DMS53 treated with DMSO at 0.1 percent for 48 hours (cell line): ENCODE results near the gene STRADB.
A peak's percentile ranks its signal among the peaks of the same experiment; 100 is the strongest.
"Not testable (repeated sequence)": the region's sequence is repeated elsewhere in the genome, so short reads cannot be mapped to it uniquely, and the experiment has no call there.

Experiments used
- DNase-seq: peaks from one replicate; lab custom pipeline; 2025; ENCODE audit not compliant: unreplicated experiment; lab: John Stamatoyannopoulos, UW

STRADB gene

DNA sequence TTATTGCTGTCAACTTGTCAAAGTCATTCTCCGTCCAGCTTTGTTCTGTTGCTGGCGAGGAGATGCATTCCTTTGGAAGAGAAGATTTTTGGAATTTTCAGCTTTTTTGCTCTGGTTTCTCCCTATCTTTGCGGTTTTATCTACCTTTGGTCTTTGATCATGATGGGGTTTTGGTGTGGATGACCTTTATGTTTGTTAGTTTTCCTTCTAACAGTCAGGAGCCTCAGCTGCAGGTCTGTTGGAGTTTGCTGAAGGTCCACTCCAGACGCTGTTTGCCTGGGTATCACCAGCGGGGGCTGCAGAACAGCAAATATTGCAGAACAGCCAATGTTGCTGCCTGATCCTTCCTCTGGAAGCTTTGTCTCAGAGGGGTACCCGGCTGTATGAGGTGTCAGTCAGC, 21.7 kb upstream of the STRADB start:
- not testable (repeated sequence) for DNase-seq

GRCh38 chr2:201430322-201430721, 21.2 kb upstream of the STRADB start:
- not testable (repeated sequence) for DNase-seq

GRCh38 chr2:201430839-201431238, 20.7 kb upstream of the STRADB start:
- DNase-seq, result no peak

DNA sequence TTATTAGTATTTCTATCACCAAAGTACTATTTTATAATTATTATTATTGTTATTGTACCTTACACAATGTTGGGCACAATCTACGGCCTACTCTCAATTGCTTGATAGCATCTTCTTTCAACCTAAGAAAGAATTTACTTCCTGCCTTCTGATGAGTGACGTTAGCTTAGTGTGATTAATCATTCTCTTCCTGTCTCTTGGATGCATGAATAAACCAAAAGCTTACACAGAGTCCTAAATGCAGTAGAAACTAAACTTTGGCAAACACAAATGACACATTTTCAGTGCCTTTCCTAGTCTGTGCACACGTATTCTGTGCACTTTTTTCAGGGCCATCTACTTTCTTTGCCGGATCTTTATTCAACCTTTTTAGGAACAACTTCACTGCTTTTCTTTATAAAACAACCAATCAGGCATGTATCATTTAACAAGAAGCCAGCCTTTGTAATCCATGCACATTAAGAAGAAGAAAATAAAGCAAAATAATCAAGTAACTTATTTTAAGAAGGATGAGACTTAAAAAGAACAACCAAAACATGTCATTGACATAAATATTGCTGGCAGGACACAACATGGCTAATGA, 19.4 kb upstream of the STRADB start:
- peak; percentile 6 for DNase-seq

DNA sequence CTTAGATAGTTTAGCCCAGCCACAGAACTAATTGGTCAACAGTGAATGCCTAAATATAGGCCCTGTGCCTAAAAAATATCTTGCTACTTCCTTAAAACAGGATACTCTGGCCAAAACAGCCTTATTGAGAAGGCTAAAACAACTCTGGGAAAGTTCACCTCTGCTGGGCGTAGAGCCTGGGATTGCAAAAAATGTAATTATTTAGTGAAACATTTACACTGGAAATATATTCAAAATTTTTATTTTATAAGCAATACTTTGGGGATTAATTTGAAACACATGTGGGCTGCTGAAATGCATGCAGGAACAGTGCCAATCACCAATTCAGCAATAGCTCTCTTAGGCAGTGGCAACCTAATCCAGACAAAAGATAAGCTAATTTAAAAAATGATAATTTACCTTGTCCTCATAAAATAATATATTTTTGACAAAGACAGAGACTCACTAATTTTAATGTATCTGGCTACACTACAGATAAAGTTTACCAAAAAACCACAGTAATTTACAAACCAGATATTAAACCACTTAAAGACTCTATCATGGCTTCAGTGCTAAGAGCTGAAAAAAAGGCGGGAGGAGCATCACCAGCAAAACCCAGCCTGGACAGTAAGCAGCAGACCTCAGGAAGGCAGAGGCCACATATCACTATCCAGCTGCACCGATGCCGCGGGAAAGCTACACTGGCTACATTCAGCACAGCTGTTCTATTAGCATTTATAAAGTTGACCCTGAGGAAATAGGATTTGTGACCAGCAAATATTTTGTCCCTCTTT, 18.7 kb upstream of the STRADB start:
- DNase-seq, result no peak

GRCh38 chr2:201433394-201433995, 18.0 kb upstream of the STRADB start:
- no peak for DNase-seq

GRCh38 chr2:201436141-201436540, 15.4 kb upstream of the STRADB start:
- DNase-seq, result no peak

DNA sequence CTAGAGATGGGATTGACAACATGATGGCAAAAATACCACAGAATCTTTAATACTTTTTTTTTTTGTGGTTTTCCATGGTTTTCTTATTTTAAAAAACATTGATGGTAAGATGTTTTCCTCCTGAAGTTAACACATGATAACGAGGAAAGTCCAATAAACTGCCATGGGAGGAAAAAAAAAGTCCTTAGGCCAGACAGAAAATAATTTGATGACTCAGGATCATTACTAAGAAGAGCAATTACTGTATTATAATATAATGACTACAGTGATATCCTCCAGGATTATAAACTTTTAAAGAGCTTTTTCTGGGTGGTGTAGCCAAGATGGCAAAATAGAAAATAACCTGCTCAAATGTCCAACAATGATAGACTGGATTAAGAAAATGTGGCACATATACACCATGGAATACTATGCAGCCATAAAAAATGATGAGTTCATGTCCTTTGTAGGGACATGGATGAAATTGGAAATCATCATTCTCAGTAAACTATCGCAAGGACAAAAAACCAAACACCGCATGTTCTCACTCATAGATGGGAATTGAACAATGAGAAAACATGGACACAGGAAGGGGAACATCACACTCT, 12.1 kb upstream of the STRADB start:
- not testable (repeated sequence) for DNase-seq

- peak; percentile 90 for DNase-seq
These were observed 11.4 kb upstream of the STRADB start for GRCh38 chr2:201440182-201440581.

- no peak for DNase-seq
These were observed 10.1 kb upstream of the STRADB start for GRCh38 chr2:201441409-201441808.

GRCh38 chr2:201444746-201445465, 6.6 kb upstream of the STRADB start:
- DNase-seq, result no peak

GRCh38 chr2:201447086-201447485, 4.5 kb upstream of the STRADB start:
- no peak for DNase-seq

DNA sequence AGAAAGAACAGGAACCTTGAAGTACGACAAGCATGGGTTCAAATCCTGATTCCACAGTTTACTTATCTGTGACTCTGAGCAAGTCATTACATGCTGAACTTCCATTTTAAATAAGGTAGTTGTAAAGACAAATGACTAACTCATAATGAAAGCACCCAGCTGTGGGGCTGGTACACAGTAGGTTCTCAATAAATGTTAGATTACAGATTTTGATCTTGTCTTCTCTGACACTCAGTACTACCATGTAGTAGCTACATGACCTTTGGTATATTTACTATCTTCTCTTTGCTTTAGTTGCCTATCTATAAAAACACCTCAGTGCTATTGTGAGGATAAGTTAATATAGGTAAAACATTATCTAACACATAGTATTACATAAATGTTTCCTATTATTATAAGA, 3.5 kb upstream of the STRADB start:
- DNase-seq, result no peak

DNA sequence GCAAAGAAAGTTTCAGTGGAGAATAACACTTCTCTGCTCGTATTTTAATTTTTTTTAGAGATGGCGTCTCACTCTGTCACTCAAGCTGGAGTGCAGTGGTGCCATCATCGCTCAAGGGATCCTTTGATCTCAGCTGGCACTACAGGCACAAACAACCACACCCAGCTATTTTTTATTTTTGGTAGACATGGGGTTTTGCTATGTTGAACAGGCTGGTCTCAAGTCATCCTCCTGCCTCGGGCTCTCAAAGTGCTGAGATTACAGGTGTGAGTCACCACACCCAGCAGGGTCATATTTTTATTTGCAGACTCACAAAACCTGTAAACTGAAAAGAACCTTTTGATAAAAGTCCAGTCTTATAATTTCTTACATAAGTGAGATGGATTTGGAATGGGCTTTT, 2.8 kb upstream of the STRADB start:
- no peak for DNase-seq

GRCh38 chr2:201450954-201451291, 617 bp upstream of the STRADB start:
- no peak for DNase-seq

DNA sequence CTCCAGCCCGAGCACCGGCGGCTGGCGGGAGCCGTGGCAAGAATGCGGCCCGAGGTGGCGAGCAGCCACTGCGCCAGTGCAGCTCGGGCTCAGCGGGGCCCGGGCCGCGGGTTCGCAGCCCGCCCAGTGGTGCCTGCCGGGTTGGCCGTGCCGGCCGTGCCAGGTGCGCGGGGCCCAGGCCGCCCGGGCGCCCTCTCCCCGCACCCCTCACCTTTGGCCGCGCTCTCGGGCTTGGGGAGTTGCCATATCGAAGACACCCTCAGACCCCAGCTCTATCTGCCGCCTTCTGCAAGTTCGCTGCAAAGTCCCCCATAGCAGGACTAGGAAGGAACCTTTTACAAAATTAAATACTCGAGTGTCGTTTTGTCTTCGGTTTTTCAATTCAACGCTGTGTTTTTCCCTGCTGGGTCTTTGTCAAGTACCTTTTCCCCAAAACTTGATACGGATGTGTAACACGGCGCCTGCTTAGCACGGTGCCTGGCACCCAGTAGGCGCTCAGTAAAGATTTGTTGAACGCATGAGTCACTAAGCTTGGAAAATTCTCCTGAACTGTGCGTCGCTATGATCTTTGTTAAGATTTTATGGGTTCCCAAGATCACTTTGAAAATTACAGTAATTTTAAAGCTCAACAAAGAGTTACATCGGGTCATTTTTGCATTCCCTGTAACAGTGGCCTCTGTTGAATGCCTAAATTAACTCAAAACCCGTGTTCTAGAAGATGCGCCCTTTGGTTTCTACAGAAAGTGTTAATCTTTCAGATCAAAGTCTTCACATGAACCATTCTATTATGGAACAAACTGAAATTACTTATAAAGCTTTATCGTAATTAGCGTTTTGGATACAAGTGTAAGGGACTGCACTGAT, 750 bp downstream of the STRADB start:
- DNase-seq, result peak; percentile 38

DNA sequence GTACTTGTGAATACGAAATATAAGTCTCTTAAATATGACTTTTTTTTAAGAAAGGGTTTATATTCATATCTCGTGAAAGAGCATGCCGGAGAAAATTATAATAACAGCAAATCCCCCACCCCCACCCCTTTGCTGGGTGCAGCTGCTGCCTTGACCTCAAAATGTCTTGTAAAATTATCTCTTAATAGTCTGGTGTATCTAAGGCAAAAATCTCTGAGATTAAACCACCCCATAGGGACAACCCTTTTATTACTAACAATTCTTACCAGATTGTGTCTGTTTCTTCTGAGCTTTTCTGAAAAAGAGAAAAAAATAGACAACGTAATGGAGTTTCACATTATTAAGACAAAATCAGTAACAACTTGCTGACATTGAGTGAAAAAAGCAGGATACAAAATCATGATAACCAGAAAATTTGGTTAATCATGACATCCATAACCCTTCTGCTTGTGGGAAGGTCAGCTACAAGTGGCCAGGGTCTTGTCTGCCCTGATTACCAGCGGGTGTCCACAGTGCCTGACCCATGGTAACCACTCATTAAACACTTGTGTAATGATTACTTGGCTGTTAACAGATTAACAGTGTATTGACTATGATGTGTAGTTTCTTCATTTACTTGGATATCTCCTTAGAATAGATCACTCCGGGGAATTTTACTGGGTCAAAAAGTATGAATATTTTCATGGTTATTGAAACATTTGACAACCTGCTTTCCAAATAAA, 1.5 kb downstream of the STRADB start:
- no peak for DNase-seq

- DNase-seq, result no peak
These were observed 6.8 kb downstream of the STRADB start for GRCh38 chr2:201458381-201458780.

DNA sequence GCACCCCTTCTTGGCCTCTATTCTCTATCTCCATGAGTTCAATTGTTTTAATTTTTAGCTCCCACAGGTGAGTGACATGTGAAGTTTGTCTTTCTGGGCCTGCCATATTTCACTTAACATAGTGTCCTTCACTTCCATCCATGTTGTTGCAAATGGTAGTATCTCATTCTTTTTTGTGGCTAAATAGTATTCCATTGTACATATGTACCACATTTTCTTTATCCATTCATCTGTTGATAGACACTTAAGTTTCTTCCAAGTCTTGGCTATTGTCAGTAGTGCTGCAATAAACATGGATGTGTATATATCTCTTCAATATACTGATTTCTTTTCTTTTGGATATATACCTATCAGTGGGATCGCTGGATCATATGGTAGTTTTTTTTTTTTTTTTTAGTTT, 9.0 kb downstream of the STRADB start:
- no peak for DNase-seq

- DNase-seq, result no peak
These were observed 13.0 kb downstream of the STRADB start for GRCh38 chr2:201464547-201464946.
